ENCODE data around the gene TRAPPC6A. TPM values are rescaled to one million over a fixed set of nuclear protein-coding genes. Genes with fewer than 3 reads are reported as not detected.

TRAPPC6A gene
- total and polyA plus RNA-seq, 4 donors: 14.0 to 38.4 (median 26.2) TPM

GRCh38 chr19:45186509-45187334 lies 8.7 kb upstream of the TRAPPC6A start:
- H3K9me3 ChIP-seq (ENCODE audit: control insufficient read depth in 4 of 4, insufficient read depth in 3 of 4, low read length in 3 of 4): no peaks in the 10 kb centered on the region
- H3K9ac ChIP-seq (ENCODE audit: insufficient read depth in 1 of 2, low read length in 2 of 2): no peak overlapping the region
- DNase-seq (no peak), ATAC-seq (ENCODE audit: insufficient read depth, low FRiP score) (no peak)
- H3K36me3 ChIP-seq (ENCODE audit: control insufficient read depth in 4 of 4, insufficient read depth in 4 of 4, low read length in 4 of 4): no peaks in the 10 kb centered on the region
- no peak overlapping the region for H3K4me3 ChIP-seq
- TF ChIP-seq CTCF (IDR thresholded peaks at IDR 0.05; ENCODE audit: control extremely low read depth, extremely low read depth): no peak
- H3K4me1 ChIP-seq (ENCODE audit: control insufficient read depth in 5 of 5, insufficient read depth in 5 of 5, low read length in 5 of 5): no peaks in the 10 kb centered on the region
- no peak overlapping the region for H3K27ac ChIP-seq (ENCODE audit: low read depth in 1 of 2, low read length in 1 of 2)
- no peaks in the 10 kb centered on the region for H3K27me3 ChIP-seq (ENCODE audit: control insufficient read depth in 3 of 3, insufficient read depth in 3 of 3, low read length in 2 of 3)
- 86 to 95% methylated on average over 12 of the region's 12 CpGs for WGBS, 2 donors

- DNase-seq: no peak
- no peak for TF ChIP-seq CTCF (IDR thresholded peaks at IDR 0.05; ENCODE audit: control extremely low read depth, extremely low read depth)
- no peak overlapping the region for H3K4me3 ChIP-seq
- ATAC-seq (ENCODE audit: insufficient read depth, low FRiP score): no peak
- peaks cover 0 to 3% (median 0%) of the 10 kb centered on the region in 4 donors for H3K36me3 ChIP-seq (ENCODE audit: control insufficient read depth in 4 of 4, insufficient read depth in 4 of 4, low read length in 4 of 4)
- no peak overlapping the region for H3K27ac ChIP-seq (ENCODE audit: low read depth in 1 of 2, low read length in 1 of 2)
- no peaks in the 10 kb centered on the region for H3K27me3 ChIP-seq (ENCODE audit: control insufficient read depth in 3 of 3, insufficient read depth in 3 of 3, low read length in 2 of 3)
- 89 to 93% methylated on average over 5 of the region's 5 CpGs for WGBS, 2 donors
- H3K4me1 ChIP-seq (ENCODE audit: control insufficient read depth in 5 of 5, insufficient read depth in 5 of 5, low read length in 5 of 5): peaks cover 0 to 13% (median 7%) of the 10 kb centered on the region in 5 donors
- no peaks in the 10 kb centered on the region for H3K9me3 ChIP-seq (ENCODE audit: control insufficient read depth in 4 of 4, insufficient read depth in 3 of 4, low read length in 3 of 4)
- H3K9ac ChIP-seq (ENCODE audit: insufficient read depth in 1 of 2, low read length in 2 of 2): no peak overlapping the region
These were observed 6.1 kb upstream of the TRAPPC6A start for GRCh38 chr19:45184115-45184514.

- WGBS, 2 donors: 59 to 61% methylated on average over 4 of the region's 4 CpGs
- TF ChIP-seq CTCF (IDR thresholded peaks at IDR 0.05; ENCODE audit: control extremely low read depth, extremely low read depth): no peak
- Histone ChIP-seq H3K27me3 (ENCODE audit: control insufficient read depth in 3 of 3, insufficient read depth in 3 of 3, low read length in 2 of 3) (no peaks in the 10 kb centered on the region), H3K9ac (ENCODE audit: insufficient read depth in 1 of 2, low read length in 2 of 2) (no peak overlapping the region), H3K4me1 (ENCODE audit: control insufficient read depth in 5 of 5, insufficient read depth in 5 of 5, low read length in 5 of 5) (peaks cover 0 to 13% (median 7%) of the 10 kb centered on the region in 5 donors), H3K36me3 (ENCODE audit: control insufficient read depth in 4 of 4, insufficient read depth in 4 of 4, low read length in 4 of 4) (peaks cover 0 to 3% (median 0%) of the 10 kb centered on the region in 4 donors), H3K9me3 (ENCODE audit: control insufficient read depth in 4 of 4, insufficient read depth in 3 of 4, low read length in 3 of 4) (no peaks in the 10 kb centered on the region), H3K27ac (ENCODE audit: low read depth in 1 of 2, low read length in 1 of 2) (no peak overlapping the region), H3K4me3 (no peak overlapping the region)
- no peak for ATAC-seq (ENCODE audit: insufficient read depth, low FRiP score)
- DNase-seq: no peak
These were observed 4.7 kb upstream of the TRAPPC6A start for GRCh38 chr19:45182758-45183157.
